HG03558 (cell line): ENCODE data around the gene COL5A3.
"Not testable (repeated sequence)": the region's sequence is repeated elsewhere in the genome, so short reads cannot be mapped to it uniquely, and the experiment has no call there.

ENCODE experiments used
- ATAC-seq: cut with Tn5 transposase; IDR thresholded peaks from one replicate; pipeline ENCODE4 v1.9.1; 2021; ENCODE audit warnings: moderate number of reproducible peaks; ENCODE audit not compliant: unreplicated experiment; ENCODE audit errors: extremely low read depth

The COL5A3 gene

DNA sequence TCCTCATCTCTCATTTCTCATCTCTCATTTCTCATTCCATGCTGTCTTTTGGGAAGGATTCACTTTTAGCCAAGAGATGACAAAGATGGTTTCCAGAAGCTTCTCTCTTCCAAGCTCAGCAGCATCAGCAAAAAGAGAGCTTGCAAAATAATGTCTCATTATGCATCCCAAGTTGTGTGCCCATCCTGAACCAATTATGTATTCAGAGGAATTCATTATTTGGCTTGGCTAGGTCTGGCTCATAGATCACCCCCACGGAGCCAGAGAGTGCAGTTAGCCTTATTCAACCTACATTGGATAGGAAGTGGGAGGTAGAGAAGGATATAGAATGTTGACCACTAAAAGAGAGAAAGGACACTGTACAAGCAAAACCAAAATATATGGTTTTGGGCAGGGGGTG is 68.6 kb downstream of the COL5A3 start:
- ATAC-seq = no peak

GRCh38 chr19:9941231-9941630 is 69.1 kb downstream of the COL5A3 start:
- no peak for ATAC-seq

- no peak for ATAC-seq
Measured at GRCh38 chr19:9940778-9941177, 69.5 kb downstream of the COL5A3 start.

GRCh38 chr19:9939301-9939913 is 70.9 kb downstream of the COL5A3 start:
- no peak for ATAC-seq

- no peak for ATAC-seq
Measured at GRCh38 chr19:9937001-9937411, 73.3 kb downstream of the COL5A3 start.

DNA sequence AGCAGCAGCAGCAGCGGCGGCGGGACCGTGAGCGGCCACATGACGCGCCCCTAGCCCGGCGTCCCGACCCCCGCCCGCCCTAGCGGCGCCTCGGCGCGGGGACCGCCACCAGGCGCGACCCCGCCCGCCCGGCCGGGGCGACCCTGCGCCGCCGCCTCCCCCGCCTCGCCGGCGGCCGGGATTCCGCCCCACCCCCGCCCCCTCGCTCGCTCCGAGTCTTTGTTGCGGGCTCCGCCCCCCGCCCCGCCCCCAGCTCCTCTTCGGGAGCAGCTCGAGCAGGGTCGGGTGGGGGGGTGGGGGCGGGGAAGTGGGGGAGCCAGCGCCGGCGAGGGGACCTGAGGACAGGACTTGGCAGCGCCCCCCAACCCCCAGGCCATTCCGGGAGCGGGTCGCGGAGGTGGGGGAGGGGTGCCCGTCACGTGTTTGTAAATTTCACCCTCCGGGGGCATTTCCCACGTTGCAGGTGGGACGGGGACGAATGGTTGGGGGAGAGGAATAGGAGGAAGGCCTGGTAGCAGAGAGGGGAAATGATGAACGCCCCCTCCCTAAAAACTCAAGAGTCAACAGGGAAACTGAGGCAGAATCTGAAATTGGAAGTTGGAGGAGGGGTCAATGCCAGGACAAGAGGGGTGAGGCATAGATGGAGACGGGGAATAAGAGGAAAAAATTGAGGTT is 73.8 kb downstream of the COL5A3 start, which contains the start of gene OLFM2:
Gene OLFM2, minus strand, starts transcription at position 190 of the 675 bp plus-strand sequence. Its CDS starts 149 bp downstream, at position 41.
- ATAC-seq = no peak

DNA sequence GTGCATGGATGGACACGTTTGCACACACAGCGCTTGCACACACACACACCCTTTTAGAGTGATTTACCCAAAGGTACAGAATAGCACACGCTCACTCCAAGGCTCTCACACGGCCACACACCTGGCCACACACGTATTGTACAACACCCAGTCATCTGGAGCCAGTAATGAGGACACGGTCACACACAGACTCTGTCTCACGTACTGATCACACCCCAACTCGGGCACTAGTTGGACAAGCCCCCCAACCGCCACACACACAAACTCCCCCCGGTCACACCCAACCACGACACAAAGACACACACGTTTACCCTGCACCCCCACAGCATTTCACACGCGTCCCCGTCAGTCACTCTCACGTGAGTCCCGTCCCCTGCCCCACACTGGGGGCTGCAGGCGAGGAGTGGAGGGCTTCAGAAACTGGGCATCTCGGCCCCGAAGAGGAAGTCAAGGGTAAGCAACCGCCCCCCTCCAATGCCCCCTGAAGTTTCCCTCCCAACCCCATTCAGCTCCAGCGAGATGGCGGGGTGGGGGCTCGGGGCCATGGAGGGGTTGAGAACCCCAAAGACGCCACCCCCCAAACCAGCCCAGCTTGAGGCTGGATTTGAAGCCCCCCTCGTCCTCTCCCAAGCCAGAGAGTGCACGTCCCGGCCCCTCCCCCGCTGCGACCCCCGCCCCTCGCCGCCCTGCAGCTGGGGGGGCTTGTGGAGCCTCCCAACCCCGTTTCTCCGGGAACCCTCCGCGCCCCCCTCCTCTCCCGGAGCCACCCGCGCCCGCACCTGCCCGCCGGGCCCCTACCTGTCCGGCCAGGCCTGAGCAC is 74.6 kb downstream of the COL5A3 start:
- no peak for ATAC-seq

- no peak for ATAC-seq
Measured at GRCh38 chr19:9934132-9934950, 76.0 kb downstream of the COL5A3 start.

- ATAC-seq = no peak
Measured at GRCh38 chr19:9932835-9933234, 77.5 kb downstream of the COL5A3 start.

DNA sequence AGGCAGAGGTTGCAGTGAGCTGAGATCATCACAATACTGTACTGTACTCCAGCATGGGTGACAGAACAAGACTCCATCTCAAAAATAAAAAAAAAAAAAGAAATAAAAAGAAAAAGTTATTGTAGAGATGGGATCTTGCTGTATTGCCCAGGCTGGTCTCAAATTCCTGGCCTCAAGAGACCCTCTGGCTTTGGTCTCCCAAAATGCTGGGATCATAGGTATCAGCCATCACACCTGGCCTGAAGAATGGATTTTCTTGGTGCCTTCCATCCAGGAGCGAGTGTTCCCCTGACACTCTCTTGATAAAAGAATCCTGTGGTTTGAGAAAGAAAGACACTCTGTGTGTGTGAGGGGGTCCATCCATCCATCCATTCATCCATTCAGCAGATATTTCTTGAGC is 78.7 kb downstream of the COL5A3 start:
- no peak for ATAC-seq

- ATAC-seq = no peak
Measured at GRCh38 chr19:9923440-9923839, 86.9 kb downstream of the COL5A3 start.

DNA sequence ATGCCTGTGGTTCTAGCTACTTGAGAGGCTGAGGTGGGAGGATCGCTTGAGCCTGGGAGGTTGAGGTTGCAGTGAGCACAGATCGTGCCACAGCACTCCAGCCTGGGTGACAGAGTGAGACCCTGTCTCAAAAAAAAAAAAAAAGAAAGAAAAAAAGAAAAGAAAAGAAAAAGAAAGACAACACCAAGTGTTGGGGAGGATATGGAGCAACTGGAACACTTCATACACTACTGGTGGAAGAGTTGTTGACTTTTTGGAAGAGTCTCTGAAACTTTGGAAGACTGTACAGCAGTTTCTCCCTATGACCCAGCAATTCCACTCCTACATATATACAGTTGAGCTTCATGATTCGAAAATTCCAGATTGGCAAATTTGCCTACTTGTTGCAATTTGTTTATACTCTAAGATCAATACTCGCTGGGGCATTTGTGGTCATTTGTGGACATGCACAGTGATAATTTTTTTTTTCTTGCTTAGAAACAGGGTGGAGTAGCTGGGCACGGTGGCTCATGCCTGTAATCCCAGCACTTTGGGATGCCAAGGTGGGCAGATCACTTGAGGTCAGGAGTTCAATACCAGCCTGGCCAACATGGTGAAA is 87.4 kb downstream of the COL5A3 start:
- not testable (repeated sequence) for ATAC-seq

- ATAC-seq = no peak
Measured at GRCh38 chr19:9917321-9917720, 93.0 kb downstream of the COL5A3 start.

DNA sequence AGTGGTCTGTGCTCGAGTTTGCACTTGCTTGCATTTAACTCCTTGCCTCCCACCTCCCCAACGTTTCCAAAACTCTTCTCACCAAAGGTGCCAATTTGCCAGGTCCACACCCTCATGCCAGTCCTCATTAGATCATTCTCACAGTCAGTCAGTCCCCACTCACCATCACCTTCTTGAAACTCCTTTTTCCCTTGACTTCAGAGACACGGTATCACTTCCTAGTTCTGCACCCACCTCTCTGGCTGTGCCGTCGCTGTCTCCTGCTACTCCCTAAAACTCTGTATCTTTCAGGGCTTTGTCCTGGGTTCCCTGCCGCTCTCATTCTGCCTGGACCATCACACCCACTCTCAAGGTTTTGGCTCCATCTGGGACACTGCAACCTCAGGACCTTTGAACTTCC is 93.6 kb downstream of the COL5A3 start:
- ATAC-seq = no peak

- no peak for ATAC-seq
Measured at GRCh38 chr19:9914315-9915207, 95.7 kb downstream of the COL5A3 start.

DNA sequence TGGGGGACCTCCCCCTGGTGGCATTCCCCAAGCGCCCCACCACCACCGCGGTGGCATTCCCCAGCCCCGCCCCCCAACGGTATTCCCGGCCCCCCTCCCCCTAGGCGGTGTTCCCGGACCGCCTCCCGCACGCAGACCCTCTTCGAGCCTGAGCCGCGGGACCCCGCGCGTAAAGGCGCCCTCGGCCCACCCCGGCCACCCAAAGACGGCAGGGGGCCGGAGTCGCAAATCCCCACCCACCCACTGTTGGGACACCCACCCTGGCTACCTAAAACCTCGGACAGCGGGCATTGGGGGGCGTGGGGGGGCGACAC is 96.3 kb downstream of the COL5A3 start:
- ATAC-seq = no peak

DNA sequence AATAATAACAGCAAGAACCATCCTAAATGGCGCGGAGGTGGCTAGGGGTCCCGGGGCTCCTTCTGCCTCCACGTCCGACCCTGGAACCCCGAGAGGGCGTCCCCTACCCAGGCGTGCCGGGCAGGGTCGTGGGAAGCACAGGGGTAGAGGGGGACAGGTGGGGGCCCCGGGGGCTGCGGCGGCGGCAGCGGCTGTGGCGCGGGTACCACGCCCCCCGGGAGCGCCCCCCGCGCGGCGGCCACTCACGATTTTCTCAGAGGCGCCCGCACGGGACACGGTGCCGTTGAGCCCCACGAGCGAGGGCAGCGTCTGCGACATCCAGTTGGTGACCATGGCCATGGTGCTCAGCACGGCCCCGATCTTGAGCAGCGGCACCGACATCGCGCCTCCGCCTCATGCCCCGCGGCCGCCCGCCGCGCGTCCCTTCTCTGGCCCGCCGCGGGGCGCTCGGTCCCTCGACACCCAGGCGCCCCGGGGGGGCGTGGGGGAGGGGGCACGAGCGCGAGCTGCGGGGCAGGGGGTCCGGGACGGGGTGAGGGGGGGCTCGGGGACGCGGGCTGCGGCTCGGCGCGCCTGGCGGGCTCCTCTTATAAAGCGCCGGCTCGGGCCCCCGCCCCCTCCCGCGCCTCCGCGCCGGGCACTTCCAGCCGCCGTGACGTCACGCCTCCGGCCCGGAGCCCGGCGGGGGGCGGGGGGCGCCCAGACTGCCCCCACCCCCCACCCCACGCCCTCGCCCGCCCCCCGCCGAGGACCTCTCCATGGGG is 96.9 kb downstream of the COL5A3 start:
- ATAC-seq = no peak

GRCh38 chr19:9912551-9913236 is 97.6 kb downstream of the COL5A3 start:
- ATAC-seq = no peak
